ENCODE measurements around the gene FBXO10.
"Not testable (repeated sequence)": the region's sequence is repeated elsewhere in the genome, so short reads cannot be mapped to it uniquely, and the experiment has no call there.

FBXO10 gene

DNA sequence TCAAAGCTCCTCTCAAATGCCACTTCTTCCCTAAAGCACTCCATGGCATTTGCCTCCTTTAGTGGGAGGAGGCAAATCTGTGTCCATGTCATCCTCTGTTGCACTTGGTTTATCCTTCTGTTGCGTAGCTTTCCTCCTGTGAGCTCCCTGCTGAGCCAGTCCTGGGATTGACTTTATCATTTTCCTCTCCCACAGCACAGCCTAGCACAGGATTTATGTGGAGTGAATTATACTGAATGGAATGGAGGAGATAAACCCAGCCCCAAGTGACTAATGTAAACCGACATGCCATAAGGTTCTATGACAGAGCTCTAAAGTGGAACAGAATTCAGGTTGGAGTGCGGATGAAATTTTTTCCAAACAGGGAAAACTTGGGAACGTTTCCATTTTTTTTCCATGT is 42.6 kb upstream of the FBXO10 start:
- H3K27ac ChIP-seq (ENCODE audit: low read depth, low read length): no peak overlapping the region
- no peaks in the 10 kb centered on the region for H3K36me3 ChIP-seq (ENCODE audit: control insufficient read depth in 1 of 2, insufficient read depth in 2 of 2, low read length in 2 of 2)
- no peak overlapping the region for H3K9ac ChIP-seq (ENCODE audit: low read depth in 1 of 2, low read length in 2 of 2)
- no peaks in the 10 kb centered on the region for H3K27me3 ChIP-seq (ENCODE audit: control insufficient read depth in 1 of 2, insufficient read depth in 2 of 2, low read length in 2 of 2)
- H3K4me1 ChIP-seq (ENCODE audit: control insufficient read depth in 1 of 2, insufficient read depth in 2 of 2, low read length in 2 of 2): peaks cover 4 to 6% of the 10 kb centered on the region in 2 donors
- H3K9me3 ChIP-seq (ENCODE audit: control insufficient read depth in 1 of 2, low read length in 2 of 2): no peaks in the 10 kb centered on the region
- H3K4me3 ChIP-seq (ENCODE audit: low read depth in 1 of 2, low read length in 2 of 2): no peak overlapping the region

DNA sequence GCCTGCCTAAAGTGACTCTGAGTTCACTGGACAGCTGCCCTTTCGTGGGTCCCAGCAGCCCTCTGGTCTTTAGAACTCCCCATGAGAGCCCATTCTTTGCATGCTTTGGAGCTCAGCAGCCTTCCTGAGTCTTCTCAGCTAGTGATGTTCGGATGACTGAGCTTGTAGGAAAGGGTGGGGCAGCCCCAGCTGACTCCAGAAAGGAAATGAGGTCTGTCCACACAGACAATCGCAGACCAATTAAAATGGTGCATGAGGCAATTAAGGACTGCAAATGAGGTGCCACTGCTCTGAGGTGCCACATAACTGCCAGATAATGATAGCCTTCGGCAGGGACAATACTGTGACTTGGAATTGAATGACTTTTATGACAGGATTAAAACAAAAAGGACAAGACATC is 41.7 kb upstream of the FBXO10 start:
- no peaks in the 10 kb centered on the region for H3K27me3 ChIP-seq (ENCODE audit: control insufficient read depth in 1 of 2, insufficient read depth in 2 of 2, low read length in 2 of 2)
- peaks cover 4 to 6% of the 10 kb centered on the region in 2 donors for H3K4me1 ChIP-seq (ENCODE audit: control insufficient read depth in 1 of 2, insufficient read depth in 2 of 2, low read length in 2 of 2)
- H3K9me3 ChIP-seq (ENCODE audit: control insufficient read depth in 1 of 2, low read length in 2 of 2): no peaks in the 10 kb centered on the region
- no peak overlapping the region for H3K27ac ChIP-seq (ENCODE audit: low read depth, low read length)
- H3K36me3 ChIP-seq (ENCODE audit: control insufficient read depth in 1 of 2, insufficient read depth in 2 of 2, low read length in 2 of 2): no peaks in the 10 kb centered on the region
- H3K9ac ChIP-seq (ENCODE audit: low read depth in 1 of 2, low read length in 2 of 2): no peak overlapping the region
- no peak overlapping the region for H3K4me3 ChIP-seq (ENCODE audit: low read depth in 1 of 2, low read length in 2 of 2)

DNA sequence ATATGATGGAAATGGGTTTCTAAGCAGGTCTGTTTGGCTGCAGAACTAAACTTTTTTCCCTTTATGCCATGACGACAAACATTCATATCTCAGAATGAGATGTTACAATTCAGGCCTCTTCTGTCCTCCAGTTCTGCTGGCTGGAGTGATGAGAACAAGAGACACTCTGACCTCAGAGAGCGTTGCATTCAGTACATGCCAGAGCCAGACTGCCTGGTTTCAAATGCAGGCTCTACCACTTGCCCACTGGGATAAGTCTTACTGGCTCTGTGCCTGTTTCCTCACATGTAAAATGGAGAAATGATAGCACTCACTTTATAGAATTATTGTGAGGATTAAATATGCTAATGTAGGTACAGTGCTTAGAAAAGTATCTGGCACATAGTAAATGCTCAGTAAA is 41.0 kb upstream of the FBXO10 start:
- Histone ChIP-seq H3K27me3 (ENCODE audit: control insufficient read depth in 1 of 2, insufficient read depth in 2 of 2, low read length in 2 of 2) (no peaks in the 10 kb centered on the region), H3K27ac (ENCODE audit: low read depth, low read length) (no peak overlapping the region), H3K9ac (ENCODE audit: low read depth in 1 of 2, low read length in 2 of 2) (no peak overlapping the region), H3K4me3 (ENCODE audit: low read depth in 1 of 2, low read length in 2 of 2) (no peak overlapping the region), H3K36me3 (ENCODE audit: control insufficient read depth in 1 of 2, insufficient read depth in 2 of 2, low read length in 2 of 2) (no peaks in the 10 kb centered on the region), H3K9me3 (ENCODE audit: control insufficient read depth in 1 of 2, low read length in 2 of 2) (no peaks in the 10 kb centered on the region), H3K4me1 (ENCODE audit: control insufficient read depth in 1 of 2, insufficient read depth in 2 of 2, low read length in 2 of 2) (peaks cover 4 to 6% of the 10 kb centered on the region in 2 donors)

DNA sequence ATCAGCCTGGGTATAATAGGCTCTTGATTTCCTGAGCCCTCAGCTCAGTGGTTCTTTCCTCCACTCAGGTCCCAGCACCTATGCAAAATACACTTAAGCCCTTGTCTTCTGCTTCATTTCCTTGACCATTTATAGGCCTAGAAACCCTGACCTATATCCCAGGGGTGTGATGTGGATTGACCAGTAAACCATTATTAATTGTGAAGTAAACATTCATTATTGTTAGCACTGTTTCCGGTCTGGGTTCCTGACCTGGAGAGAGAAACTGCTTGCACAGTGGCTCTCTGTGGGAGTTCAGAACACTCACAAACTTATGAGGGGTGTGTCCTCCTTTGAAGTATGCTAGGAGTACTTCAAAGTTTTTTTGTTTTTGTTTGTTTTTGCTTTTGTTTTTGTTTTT is 35.8 kb upstream of the FBXO10 start:
- no peak overlapping the region for H3K4me3 ChIP-seq (ENCODE audit: low read depth in 1 of 2, low read length in 2 of 2)
- H3K9ac ChIP-seq (ENCODE audit: low read depth in 1 of 2, low read length in 2 of 2): no peak overlapping the region
- peaks cover 4 to 6% of the 10 kb centered on the region in 2 donors for H3K4me1 ChIP-seq (ENCODE audit: control insufficient read depth in 1 of 2, insufficient read depth in 2 of 2, low read length in 2 of 2)
- no peaks in the 10 kb centered on the region for H3K36me3 ChIP-seq (ENCODE audit: control insufficient read depth in 1 of 2, insufficient read depth in 2 of 2, low read length in 2 of 2)
- H3K27me3 ChIP-seq (ENCODE audit: control insufficient read depth in 1 of 2, insufficient read depth in 2 of 2, low read length in 2 of 2): no peaks in the 10 kb centered on the region
- H3K27ac ChIP-seq (ENCODE audit: low read depth, low read length): no peak overlapping the region
- H3K9me3 ChIP-seq (ENCODE audit: control insufficient read depth in 1 of 2, low read length in 2 of 2): no peaks in the 10 kb centered on the region

DNA sequence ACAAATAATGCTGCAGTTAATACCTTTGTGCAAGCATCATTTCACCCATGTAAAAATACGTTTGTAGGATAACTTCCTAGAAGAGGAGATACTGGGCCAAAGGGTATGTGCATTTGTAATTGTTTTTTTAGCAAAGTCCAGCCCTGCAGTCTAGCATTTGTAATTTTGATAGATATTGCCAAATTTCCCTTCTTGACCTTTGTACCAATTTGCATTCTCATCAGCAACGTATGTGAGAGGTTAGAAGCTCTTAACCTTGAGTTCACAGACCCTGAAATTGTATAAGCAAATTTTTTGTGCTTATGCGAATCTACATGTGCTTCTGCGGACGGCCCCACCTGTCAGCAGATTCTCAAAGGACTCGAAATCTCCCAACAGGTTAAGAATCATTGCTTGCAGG is 34.8 kb upstream of the FBXO10 start:
- Histone ChIP-seq H3K4me3 (ENCODE audit: low read depth in 1 of 2, low read length in 2 of 2) (no peak overlapping the region), H3K9me3 (ENCODE audit: control insufficient read depth in 1 of 2, low read length in 2 of 2) (no peaks in the 10 kb centered on the region), H3K27ac (ENCODE audit: low read depth, low read length) (no peak overlapping the region), H3K9ac (ENCODE audit: low read depth in 1 of 2, low read length in 2 of 2) (no peak overlapping the region), H3K27me3 (ENCODE audit: control insufficient read depth in 1 of 2, insufficient read depth in 2 of 2, low read length in 2 of 2) (peaks cover 0 to 2% of the 10 kb centered on the region in 2 donors), H3K36me3 (ENCODE audit: control insufficient read depth in 1 of 2, insufficient read depth in 2 of 2, low read length in 2 of 2) (no peaks in the 10 kb centered on the region), H3K4me1 (ENCODE audit: control insufficient read depth in 1 of 2, insufficient read depth in 2 of 2, low read length in 2 of 2) (peaks cover 4 to 6% of the 10 kb centered on the region in 2 donors)

DNA sequence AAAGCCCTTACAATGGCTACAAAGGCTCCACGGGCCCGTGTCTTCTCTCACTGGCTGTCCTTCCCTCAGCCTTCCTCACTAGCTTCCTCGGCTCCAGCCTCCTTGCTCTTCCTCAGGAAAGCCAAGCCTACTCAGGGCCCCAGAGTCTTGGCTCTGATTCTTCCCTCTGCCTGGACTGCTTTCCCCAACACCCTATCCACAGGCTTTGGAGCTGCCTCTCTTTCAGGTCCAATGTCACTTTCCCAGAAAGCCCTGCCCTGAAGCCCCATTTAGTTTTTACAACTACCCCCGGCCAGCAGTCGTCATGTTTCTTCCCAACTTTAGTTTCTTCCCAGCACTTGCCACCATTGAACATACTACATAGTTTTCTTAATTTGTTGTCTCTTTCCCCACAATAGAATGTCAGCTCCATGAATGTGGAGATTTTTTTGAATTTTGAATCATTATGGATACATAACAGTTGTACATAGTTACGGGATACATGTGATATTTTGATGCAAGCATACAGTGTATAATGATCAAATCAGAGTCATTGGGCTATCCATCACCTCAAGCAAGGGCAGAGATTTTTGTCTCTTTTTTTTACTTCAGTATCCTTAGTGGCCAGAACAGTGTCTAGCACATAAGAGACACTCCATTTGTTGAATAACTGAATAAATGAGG is 33.7 kb upstream of the FBXO10 start:
- Histone ChIP-seq H3K27ac (ENCODE audit: low read depth, low read length) (no peak overlapping the region), H3K9ac (ENCODE audit: low read depth in 1 of 2, low read length in 2 of 2) (no peak overlapping the region), H3K4me1 (ENCODE audit: control insufficient read depth in 1 of 2, insufficient read depth in 2 of 2, low read length in 2 of 2) (peaks cover 4 to 6% of the 10 kb centered on the region in 2 donors), H3K4me3 (ENCODE audit: low read depth in 1 of 2, low read length in 2 of 2) (no peak overlapping the region), H3K36me3 (ENCODE audit: control insufficient read depth in 1 of 2, insufficient read depth in 2 of 2, low read length in 2 of 2) (no peaks in the 10 kb centered on the region), H3K9me3 (ENCODE audit: control insufficient read depth in 1 of 2, low read length in 2 of 2) (no peaks in the 10 kb centered on the region), H3K27me3 (ENCODE audit: control insufficient read depth in 1 of 2, insufficient read depth in 2 of 2, low read length in 2 of 2) (peaks cover 0 to 5% of the 10 kb centered on the region in 2 donors)

DNA sequence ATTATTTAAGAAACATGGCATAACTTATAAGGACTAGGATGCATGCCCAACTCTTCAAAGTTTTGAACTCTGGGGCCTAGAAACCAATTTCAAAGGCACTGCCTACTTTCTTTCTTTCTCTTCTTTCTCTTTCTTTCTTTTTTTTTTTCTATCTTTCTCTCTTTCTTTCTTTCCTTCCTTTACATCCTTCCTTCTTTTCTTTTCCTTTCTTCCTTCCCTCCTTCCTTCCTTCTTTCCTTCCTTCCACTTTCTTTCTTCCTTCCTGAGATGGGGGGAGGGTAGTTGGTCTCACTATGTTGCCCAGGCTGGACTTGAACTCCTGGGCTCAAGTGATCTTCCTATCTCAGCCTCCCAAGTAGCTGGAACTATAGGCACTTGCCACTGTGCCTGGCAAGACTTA is 32.1 kb upstream of the FBXO10 start:
- H3K9ac ChIP-seq (ENCODE audit: low read depth in 1 of 2, low read length in 2 of 2): no peak overlapping the region
- H3K27me3 ChIP-seq (ENCODE audit: control insufficient read depth in 1 of 2, insufficient read depth in 2 of 2, low read length in 2 of 2): peaks cover 0 to 5% of the 10 kb centered on the region in 2 donors
- no peak overlapping the region for H3K27ac ChIP-seq (ENCODE audit: low read depth, low read length)
- H3K36me3 ChIP-seq (ENCODE audit: control insufficient read depth in 1 of 2, insufficient read depth in 2 of 2, low read length in 2 of 2): no peaks in the 10 kb centered on the region
- no peaks in the 10 kb centered on the region for H3K9me3 ChIP-seq (ENCODE audit: control insufficient read depth in 1 of 2, low read length in 2 of 2)
- H3K4me3 ChIP-seq (ENCODE audit: low read depth in 1 of 2, low read length in 2 of 2): no peak overlapping the region
- peaks cover 0 to under 1% of the 10 kb centered on the region in 2 donors for H3K4me1 ChIP-seq (ENCODE audit: control insufficient read depth in 1 of 2, insufficient read depth in 2 of 2, low read length in 2 of 2)

DNA sequence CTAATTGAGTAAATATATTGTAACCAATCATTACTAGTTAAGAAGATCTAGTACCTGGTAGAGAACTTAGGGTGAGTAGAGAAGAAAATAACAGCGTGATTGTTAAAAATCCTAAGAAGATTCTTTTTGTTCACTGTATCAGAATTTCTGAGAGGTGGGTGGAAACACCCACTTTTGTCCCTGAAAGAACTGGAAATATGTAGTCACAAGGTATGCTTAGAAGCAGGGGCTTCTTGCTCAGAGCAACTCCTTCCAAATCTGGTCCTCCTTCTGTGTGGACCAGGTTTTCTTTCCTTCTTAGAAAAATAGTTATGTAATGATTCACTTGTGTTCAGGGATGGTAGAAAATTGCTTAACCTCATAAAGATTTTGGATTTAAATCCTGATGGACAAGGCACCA is 28.1 kb upstream of the FBXO10 start:
- Histone ChIP-seq H3K27me3 (ENCODE audit: control insufficient read depth in 1 of 2, insufficient read depth in 2 of 2, low read length in 2 of 2) (peaks cover 0 to 5% of the 10 kb centered on the region in 2 donors), H3K4me1 (ENCODE audit: control insufficient read depth in 1 of 2, insufficient read depth in 2 of 2, low read length in 2 of 2) (peaks cover 6 to 7% of the 10 kb centered on the region in 2 donors), H3K4me3 (ENCODE audit: low read depth in 1 of 2, low read length in 2 of 2) (no peak overlapping the region), H3K27ac (ENCODE audit: low read depth, low read length) (no peak overlapping the region), H3K9ac (ENCODE audit: low read depth in 1 of 2, low read length in 2 of 2) (no peak overlapping the region), H3K36me3 (ENCODE audit: control insufficient read depth in 1 of 2, insufficient read depth in 2 of 2, low read length in 2 of 2) (no peaks in the 10 kb centered on the region), H3K9me3 (ENCODE audit: control insufficient read depth in 1 of 2, low read length in 2 of 2) (no peaks in the 10 kb centered on the region)

DNA sequence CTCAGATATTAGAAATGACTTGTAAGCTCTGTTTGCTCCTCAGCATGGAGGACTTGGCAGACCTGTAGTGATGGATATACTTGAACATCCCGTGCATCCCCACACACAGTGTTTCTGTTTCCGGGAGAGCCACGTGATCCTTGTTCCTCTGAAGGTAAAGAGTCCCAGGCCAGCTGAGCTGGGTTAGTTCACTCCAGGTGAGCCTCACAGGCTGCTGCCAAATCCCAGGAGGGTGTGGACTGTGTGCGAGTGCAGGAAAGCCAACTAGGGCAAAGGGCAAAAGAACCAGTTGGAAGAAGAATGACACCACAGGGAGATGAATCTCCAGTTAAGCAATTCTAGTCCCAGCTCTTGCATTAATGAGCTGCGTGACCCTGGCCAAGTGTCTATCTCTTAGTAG is 26.6 kb upstream of the FBXO10 start:
- Histone ChIP-seq H3K27ac (ENCODE audit: low read depth, low read length) (no peak overlapping the region), H3K4me1 (ENCODE audit: control insufficient read depth in 1 of 2, insufficient read depth in 2 of 2, low read length in 2 of 2) (peaks cover 6 to 7% of the 10 kb centered on the region in 2 donors), H3K9me3 (ENCODE audit: control insufficient read depth in 1 of 2, low read length in 2 of 2) (no peaks in the 10 kb centered on the region), H3K36me3 (ENCODE audit: control insufficient read depth in 1 of 2, insufficient read depth in 2 of 2, low read length in 2 of 2) (no peaks in the 10 kb centered on the region), H3K9ac (ENCODE audit: low read depth in 1 of 2, low read length in 2 of 2) (peak overlapping the region in 1 of 2 donors; percentile 2), H3K27me3 (ENCODE audit: control insufficient read depth in 1 of 2, insufficient read depth in 2 of 2, low read length in 2 of 2) (peaks cover 0 to 5% of the 10 kb centered on the region in 2 donors), H3K4me3 (ENCODE audit: low read depth in 1 of 2, low read length in 2 of 2) (no peak overlapping the region)

DNA sequence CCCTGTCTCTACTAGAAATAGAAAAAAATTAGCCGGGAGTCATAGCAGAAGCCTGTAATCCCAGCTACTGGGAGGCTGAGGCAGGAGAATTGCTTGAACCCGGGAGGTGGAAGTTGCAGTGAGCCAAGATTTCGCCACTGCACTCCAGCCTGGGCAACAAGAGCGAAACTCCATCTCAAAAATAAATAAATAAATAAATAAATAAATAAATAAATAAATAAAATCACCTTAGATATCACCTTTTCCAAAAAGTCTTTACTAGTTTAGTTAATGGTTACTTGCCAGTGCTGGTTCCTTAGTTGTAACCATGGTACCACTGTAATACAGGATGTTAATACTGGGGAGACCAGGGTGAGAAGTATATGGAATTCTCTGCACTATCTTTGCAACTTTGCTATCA is 25.9 kb upstream of the FBXO10 start:
- H3K27ac ChIP-seq (ENCODE audit: low read depth, low read length); H3K9me3 ChIP-seq (ENCODE audit: control insufficient read depth in 1 of 2, low read length in 2 of 2); H3K36me3 ChIP-seq (ENCODE audit: control insufficient read depth in 1 of 2, insufficient read depth in 2 of 2, low read length in 2 of 2); H3K9ac ChIP-seq (ENCODE audit: low read depth in 1 of 2, low read length in 2 of 2); H3K4me3 ChIP-seq (ENCODE audit: low read depth in 1 of 2, low read length in 2 of 2); H3K27me3 ChIP-seq (ENCODE audit: control insufficient read depth in 1 of 2, insufficient read depth in 2 of 2, low read length in 2 of 2): not testable (repeated sequence)
- peaks cover 7 to 11% of the 10 kb centered on the region in 2 donors for H3K4me1 ChIP-seq (ENCODE audit: control insufficient read depth in 1 of 2, insufficient read depth in 2 of 2, low read length in 2 of 2)
